EH (cell line): ENCODE results near the gene OPA1.

Source experiments
- DNase-seq: peaks from one replicate; pipeline ENCODE4 v3.0.0-alpha.2; 2015; ENCODE audit warnings: low read depth

OPA1 gene, protein sequence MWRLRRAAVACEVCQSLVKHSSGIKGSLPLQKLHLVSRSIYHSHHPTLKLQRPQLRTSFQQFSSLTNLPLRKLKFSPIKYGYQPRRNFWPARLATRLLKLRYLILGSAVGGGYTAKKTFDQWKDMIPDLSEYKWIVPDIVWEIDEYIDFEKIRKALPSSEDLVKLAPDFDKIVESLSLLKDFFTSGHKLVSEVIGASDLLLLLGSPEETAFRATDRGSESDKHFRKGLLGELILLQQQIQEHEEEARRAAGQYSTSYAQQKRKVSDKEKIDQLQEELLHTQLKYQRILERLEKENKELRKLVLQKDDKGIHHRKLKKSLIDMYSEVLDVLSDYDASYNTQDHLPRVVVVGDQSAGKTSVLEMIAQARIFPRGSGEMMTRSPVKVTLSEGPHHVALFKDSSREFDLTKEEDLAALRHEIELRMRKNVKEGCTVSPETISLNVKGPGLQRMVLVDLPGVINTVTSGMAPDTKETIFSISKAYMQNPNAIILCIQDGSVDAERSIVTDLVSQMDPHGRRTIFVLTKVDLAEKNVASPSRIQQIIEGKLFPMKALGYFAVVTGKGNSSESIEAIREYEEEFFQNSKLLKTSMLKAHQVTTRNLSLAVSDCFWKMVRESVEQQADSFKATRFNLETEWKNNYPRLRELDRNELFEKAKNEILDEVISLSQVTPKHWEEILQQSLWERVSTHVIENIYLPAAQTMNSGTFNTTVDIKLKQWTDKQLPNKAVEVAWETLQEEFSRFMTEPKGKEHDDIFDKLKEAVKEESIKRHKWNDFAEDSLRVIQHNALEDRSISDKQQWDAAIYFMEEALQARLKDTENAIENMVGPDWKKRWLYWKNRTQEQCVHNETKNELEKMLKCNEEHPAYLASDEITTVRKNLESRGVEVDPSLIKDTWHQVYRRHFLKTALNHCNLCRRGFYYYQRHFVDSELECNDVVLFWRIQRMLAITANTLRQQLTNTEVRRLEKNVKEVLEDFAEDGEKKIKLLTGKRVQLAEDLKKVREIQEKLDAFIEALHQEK

DNA sequence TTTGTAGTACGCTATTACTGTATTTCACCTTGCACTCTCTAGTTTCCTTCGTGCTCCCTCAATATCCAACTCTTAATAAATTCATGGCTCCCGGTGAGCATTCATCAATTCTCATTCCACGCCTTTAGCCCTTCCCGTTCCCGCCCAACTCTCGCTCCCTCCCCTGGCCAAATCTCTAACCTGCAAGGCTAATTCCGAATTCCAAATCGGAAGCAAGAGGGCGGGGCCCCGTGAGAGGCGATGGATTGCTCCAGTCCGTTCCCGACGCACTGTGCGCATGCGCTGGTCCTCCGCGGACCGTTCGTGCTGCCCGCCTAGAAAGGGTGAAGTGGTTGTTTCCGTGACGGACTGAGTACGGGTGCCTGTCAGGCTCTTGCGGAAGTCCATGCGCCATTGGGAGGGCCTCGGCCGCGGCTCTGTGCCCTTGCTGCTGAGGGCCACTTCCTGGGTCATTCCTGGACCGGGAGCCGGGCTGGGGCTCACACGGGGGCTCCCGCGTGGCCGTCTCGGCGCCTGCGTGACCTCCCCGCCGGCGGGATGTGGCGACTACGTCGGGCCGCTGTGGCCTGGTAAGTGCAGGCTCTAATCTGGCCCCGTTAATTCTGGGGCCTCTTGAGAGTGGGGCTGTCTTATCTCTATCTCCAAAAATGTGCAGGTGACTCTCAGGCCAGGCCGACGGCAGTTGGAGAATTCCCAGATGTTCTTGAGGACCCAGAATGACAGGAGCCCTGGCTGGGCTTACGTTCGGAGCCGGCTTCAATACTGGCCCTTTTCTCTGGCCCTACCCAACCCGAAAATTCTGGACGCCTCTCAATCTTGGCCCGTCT, at the start of gene OPA1:
Gene OPA1 (plus strand): TSS at position 368 of the 827 bp plus-strand sequence. CDS start 170 bp downstream, at position 538.
- DNase-seq: peak; percentile 99

DNA sequence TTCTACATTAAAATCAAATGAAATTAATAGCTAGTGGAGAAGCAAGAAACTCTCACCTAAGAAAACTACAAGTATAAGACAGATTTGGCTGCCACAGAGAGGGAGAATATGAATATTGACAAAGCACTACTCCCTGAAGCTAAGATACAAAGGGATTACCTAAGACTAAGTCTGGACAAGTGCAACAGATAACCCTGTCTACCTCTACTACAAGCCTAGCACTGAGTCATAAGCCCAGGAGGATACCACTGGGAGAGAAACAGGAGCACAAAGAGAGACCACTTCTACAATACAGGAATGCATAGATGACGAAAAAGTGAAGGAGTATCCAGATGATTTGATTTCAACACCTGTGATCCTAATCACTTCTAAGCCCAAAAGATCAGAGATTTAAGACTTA, 48.7 kb upstream of the OPA1 start:
- no peak for DNase-seq

DNA sequence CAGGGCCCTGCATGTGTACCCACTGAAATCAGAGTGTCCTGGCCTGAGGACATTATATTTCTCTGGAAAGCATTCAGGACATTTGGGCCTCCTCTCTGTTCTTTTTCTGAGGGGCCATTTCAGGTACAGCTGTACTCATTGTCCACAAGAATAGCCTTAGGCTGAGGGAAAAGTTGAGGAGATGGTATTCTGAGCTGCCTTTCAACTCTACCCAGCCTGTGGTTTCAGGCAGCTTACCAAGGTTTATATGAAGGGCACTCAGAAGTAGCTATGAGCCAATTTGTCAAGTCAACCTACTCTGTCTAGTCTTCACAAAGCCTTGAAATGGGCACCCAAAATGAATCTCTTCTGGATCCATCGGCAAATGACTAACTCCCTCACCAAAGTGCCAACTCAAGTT, 47.7 kb upstream of the OPA1 start:
- no peak for DNase-seq

DNA sequence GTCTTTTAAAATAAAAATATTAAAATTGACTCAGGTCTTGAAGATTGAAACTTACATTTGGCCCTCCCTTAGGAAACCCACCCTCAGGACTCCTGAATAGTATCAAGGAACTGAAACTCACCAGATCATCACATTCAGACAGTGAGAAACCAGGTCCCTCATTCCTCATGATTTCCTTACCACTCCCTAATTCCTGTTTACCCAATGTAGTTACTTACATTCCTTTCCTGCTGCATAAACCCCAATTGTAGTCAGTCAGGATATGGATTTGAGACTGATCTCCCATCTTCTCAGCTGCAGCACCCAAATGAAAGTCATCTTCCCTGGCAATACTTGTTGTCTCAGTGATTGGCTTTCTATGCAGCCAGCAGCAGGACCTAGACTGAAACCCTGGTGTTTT, 46.9 kb upstream of the OPA1 start:
- DNase-seq: no peak

DNA sequence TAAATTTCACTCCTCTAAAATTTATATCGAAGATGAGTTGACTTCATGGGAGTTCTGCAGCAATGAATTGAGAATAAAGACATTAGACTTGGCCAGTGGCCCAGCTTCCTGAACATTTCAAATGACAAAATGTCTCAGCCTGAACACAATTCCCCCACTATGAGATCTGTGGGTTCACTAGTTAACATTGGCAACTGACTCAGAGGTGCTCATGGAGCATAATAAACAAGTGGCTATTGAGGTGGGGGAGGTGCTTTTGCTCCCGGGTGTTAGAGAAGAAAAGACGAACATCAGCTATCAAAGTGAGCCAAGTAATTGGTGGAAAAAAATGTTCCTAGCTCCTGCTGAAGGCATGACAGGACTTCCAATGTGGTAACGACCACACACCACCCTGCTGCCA, 44.6 kb upstream of the OPA1 start:
- no peak for DNase-seq

DNA sequence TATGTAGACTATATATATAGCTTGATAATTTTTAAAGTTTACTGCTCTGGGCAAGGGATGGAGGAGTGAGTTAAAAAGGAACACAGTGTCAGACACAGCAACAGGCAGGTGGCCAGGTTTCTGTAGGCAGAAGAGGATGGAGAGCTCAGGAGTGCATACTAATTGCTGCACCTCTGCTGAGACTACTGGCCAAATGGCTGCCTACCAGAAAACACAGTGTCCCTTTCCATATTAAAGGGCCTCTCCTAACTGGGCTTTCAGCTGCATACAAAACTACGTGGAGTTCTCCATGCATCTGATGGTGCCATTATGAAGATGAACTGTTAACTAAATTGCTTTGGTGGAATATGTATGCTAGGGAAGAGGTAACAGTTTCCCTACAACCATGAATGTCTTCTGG, 40.1 kb upstream of the OPA1 start:
- no peak for DNase-seq

DNA sequence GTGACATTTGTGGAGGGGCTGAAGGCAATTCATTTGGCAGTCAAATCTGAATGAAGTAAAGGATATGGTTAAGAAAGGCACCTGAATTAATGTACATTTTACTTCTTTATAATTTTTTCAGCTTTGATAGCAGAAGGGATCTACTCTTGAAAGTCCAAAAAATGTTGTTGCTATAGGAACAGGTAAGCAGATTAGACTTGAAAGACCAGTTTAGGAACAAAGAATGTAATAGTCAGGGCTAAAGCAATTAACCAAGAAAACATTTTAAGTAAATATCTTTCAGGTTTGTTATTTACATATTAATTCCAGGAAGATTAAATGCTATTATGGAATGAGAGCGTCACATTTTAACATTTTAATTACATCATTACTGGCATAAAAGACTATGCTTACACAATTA, 39.4 kb upstream of the OPA1 start:
- DNase-seq: no peak

DNA sequence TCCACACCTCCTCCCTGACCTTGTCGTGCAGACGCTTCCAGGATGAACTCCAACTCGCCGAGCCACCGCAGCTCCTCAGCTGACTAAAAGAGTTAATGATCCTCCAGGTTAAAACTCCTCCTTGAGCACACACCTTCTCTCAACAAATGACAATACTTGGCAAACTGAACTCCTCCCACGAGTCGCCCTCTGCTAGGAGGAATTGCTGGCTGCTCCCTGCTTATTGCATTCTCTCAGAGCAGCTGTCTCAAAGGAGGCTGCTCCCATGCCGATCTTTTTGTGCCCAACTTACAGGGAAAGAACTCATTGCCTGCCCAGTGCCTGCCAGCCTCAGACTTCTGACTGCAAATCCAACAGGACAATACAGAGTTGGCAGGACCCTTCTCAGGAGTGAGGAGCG, 38.2 kb upstream of the OPA1 start, which contains the start of gene ATP13A4:
Gene ATP13A4 (minus strand): TSS at position 85 of the 400 bp plus-strand sequence. CDS start 96 bp downstream, outside the sequence.
- no peak for DNase-seq

DNA sequence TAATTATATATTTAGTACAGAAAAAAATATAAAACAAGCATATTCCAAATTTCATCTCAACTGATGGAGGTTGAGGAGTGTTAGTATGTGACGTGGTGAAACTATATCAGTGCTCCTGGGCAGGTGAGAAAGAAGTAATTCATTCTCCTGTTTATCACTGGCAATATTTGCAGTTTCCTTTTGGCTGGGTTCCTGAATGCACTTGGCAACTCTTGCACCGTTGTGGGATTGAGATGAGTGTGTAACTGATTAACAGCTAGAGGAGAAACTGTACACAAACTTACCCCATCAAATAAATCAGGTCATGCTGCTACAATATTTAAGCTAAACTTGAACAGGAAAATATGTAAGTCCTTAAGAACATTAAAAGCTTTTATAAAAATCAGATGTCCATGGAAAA, 36.2 kb upstream of the OPA1 start:
- DNase-seq: no peak

DNA sequence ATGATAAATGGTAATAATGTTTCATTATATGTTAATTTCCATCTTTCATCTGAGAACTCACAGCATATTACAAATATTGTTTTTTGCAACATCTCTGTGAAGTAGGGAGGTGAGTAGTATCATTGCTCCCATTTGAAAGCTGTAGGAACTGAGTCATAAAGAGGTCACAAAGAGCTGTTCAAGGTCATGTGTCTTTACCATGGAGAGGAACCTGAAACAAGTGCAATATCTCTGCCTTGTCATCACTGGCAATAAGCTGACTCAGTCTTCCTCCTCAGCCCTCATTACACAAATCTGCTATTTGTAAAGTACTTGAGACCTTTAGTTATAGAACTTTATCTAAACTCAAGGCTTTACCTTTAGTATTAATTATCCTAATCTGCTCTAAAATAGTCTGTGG, 33.9 kb upstream of the OPA1 start:
- no peak for DNase-seq

DNA sequence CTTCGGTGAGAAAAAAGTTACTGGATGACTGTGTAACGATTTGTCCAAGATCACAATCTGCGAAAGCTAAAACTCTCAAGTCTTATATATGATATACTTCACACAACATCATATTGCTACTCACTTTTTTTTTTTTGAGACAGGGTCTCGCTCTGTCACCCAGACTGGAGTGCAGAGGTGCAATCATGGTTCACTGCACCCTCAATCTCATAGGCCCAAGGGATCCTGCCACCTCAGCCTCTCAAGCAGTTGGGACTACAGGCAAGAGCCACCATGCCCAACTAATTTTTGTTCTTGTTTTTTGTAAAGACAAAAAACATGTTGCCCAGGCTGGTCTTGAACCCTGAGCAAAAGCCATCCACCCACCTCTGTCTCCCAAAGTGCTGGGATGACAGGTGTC, 32.9 kb upstream of the OPA1 start:
- no peak for DNase-seq

DNA sequence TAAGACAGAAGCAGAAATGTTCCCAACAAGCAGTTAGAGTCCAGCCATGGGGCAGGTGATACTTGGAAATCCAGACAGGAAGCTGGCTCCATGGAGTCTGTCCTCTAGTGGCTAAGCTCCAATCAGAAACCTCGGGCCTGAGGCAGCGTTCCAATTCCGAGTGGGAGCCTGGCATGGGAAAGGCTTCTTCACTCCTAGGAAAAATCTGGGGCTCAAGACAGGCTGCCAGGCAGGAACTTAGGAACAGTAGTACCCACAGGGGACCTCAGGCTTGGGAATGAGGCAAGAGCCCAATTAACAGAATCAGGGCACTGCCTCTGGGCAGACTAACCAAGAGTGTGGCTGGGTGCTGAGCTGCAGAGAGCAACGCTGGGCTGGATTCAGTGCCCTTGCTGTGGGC, 32.1 kb upstream of the OPA1 start:
- no peak for DNase-seq

DNA sequence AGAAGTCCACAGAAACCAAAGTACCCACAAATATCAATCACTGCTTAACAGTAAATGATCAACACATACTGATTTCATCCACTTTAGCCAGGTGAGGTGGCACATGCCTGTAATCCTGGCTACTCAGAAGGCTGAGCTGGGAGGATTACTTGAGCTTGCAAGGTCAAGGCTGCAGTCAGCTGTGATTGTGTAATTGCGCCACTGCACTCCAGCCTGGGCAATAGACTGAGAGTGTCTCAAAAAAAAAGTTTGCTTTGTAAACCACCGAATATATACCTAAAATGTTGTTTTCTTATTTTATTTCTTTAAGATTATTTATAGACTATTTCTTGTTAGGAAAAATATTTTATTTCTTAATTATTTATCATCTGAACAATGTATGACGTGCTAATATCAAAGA, 29.6 kb upstream of the OPA1 start:
- DNase-seq: no peak

DNA sequence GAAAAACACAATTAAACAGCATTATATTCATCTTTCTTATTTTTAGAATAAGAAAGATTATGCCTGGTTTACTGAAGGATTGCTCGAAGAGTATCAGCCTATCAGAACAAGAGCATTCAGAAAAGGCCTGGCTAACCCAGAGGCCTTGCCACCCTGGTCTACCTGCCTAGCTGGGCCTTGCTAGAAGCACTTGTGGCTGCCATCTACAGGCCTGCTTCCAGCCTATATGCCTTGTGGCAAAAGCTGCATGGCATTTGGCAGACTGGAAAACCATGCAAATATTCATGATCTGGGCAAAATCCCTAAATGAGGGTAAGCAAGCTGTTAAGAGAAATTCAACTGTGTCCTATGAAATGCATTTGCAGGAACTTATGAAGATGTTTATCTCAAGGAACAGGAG, 29.0 kb upstream of the OPA1 start:
- no peak for DNase-seq

DNA sequence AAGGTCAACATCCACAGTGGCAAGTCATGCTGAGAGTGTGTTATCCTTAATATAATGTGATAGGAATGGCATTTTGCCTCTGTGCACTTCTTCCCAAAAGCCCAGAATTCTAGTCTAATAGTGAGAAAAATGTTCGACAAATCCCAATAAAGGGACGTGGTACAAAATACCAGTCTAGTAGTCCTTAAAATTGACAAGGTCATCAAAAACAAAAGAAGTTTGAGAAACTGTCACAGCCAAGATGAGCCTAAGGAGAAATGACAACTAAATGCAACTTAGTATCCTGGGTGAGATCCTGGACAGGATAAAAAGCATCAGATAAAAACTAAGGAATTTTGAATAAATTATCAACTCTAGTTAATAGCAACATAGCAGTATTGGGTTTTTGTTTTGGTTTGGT, 23.9 kb upstream of the OPA1 start:
- no peak for DNase-seq

DNA sequence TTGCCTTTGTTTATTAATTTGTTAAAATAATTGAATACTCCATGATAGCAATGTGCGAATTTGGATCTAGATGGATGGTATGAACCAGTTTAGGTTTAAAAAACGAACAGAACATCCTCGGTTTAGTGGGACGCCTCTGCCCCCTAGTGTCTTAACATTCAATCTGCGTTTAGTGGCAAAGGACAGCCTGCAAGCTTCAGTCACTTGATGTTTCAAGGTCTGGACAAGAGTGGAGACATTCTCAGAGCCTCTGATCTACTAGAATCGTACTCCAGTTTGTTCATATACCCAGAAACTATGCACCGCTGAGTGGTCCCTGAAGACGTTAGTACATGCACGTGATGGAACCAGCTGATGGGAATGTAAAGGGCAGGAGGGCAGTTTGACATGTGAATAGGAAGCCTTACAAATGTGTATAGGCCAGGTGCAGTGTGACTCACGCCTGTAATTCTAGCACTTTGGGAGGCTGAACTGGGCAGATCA, 20.5 kb upstream of the OPA1 start:
- DNase-seq: peak; percentile 69

DNA sequence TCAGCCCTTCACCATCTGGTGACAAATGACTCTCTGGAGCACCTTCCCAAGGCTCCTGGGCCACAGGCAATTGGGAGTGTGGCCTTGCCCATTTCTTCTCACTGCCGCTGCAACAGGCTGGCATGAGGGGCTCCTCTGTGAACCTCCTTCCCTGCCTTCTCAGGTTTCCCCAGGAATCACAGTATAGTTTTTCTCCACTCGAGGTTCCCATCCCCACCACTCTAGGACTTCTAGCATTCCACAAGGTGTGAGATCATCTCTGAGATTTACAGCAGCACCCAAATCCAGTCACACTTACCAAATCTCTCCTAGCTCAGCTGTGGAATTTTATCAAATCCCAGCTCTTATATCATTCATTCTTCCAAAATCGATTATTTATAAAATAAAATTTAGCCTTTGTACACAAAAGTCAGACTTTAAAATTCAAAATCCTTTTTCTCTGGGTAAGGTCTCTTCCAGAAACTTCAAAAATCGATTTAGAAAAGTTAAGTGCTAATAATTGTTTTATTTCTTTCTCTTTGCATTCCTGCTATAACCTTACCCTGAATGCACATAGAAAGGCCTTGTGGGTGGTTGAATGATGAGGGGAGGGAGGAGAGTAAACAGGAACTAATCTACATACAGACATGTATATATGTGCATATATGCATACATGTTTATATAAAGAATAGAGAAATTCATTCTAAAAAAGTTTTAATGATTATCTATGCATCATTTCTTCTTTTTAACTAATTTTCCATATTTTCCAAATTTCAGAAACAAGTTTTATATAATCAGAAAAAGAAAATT, 19.4 kb upstream of the OPA1 start:
- DNase-seq: peak; percentile 6

DNA sequence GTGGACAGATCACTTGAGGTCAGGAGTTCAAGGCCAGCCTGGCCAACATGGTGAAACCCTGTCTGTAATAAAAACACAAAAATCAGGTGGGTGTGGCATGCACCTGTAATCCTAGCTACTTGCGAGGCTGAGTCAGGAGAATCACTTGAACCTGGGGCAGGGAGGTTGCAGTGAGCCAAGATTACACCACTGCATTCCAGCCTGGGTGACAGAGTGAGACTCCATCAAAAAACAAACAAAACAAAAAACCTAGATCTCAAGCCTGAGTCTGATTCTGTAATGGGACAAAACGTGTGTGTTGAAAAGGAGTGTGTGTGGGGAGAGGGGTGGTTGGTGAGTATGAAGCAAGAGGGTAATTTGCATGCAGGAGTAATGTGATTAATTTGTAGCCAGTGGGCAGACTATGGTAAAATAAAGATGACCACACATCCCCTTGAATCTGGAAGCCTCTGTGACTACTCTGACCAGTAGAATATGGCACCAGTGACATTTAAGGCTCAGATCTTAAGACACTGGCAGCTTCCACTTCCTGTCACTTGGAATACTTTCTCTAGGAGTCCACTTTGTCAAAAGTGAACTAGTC, 18.4 kb upstream of the OPA1 start:
- no peak for DNase-seq

DNA sequence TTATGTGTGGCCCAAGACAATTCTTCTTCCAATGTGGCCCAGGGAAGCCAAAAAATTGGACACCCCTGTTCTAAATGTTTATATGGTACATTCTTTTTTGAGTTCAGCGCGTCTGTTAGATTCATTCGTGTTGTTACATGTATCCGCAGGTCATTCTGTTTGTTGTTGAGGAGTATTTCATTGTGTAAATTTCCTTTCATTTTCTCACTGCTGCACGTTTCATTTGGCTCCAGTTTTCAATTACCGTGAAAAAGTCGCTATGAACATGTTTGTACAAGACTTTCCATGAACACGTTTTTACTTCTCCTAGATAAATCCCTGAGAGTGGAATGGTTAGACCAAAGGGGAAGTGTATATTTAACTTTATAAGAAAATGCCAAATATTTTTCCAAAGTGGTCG, 7.5 kb upstream of the OPA1 start:
- DNase-seq: no peak

DNA sequence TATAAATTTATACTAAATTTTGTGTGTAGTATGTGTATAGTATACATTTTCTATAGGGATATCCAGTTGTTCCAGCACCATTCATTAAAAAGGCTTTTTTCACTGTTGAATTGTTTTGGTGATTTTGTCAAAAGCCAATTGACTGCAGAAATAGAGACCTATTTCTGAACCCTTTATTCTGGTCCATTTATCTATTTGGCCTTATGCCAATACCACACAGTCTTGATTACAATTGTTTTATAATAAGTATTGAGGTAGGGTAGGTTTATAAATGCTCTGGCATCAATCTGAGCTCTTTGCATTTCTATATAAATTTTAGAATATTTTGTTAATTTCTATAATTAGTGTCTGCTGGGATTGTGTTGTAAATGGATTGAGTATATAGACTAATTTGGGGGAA, 6.5 kb upstream of the OPA1 start:
- no peak for DNase-seq

DNA sequence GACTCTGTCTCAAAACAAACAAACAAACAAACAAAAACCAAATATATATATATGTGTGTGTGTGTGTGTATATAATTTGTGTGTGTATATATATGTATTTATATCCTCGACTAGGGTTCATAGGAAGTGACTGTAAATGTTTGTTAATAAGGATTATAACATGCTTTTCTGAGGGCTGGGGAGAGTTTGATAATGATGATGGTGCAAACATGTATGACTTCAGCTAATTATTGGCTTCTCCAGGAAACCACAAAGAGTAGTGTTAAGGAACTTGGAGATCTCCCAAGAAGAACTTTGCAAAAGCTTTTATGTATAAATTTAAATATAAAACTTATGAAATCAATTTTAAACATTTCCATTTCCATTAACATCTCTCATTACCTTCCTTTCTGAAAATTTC, 3.9 kb upstream of the OPA1 start:
- no peak for DNase-seq
